AG04450 (cell line): ENCODE measurements around the gene HIGD2A. TPM values are rescaled to one million over a fixed set of nuclear protein-coding genes. Genes with fewer than 3 reads are reported as not detected.

ENCODE experiments used
- CTCF ChIA-PET: fragments of 300-600, 350-600 bp; formaldehyde crosslinking; extraction: SDS; loops from one replicate; lab custom pipeline; 2022; ENCODE audit warnings: antibody characterized with exemption, inconsistent platforms; lab: Charles Lee
- POLR2A ChIA-PET: fragments of 350-600 bp; formaldehyde crosslinking; extraction: SDS; loops from one replicate; lab custom pipeline; 2021; ENCODE audit warnings: antibody characterized with exemption, inconsistent platforms; lab: Yijun Ruan, JAX
- DNase-seq: peaks from one replicate; pipeline ENCODE4 v3.0.0-alpha.2; 2011; ENCODE audit warnings: low read depth, low spot score
- H3K27ac ChIP-seq: one replicate; pipeline ENCODE4 v1.5.1; 2012; ENCODE audit warnings: low read depth, low read length, control low read depth
- H3K27me3 ChIP-seq: one replicate; pipeline ENCODE4 v1.6.0; 2012; ENCODE audit warnings: low read length; ENCODE audit not compliant: control insufficient read depth, insufficient read depth
- H3K4me3 ChIP-seq: 2 replicates; pipeline ENCODE4 v1.5.1; 2011; ENCODE audit warnings: mild to moderate bottlenecking, low read depth, low read length, control low read depth
- H3K9me3 ChIP-seq: 2 replicates; pipeline ENCODE4 v1.5.1; 2012; ENCODE audit warnings: low read length; ENCODE audit not compliant: control insufficient read depth, insufficient read depth
- CTCF ChIP-seq: IDR thresholded peaks from 2 replicates; pipeline ENCODE4 v1.5.1; 2011; ENCODE audit warnings: low read depth, low read length, control low read depth, inconsistent platforms
- polyA minus RNA-seq: library from RNA; depleted of rRNA, polyadenylated mRNA; stranded (reverse); fragments of >200 nt; gene quantifications from 2 replicates; pipeline ENCODE4 v1.2.3, GENCODE V29; 2011; rRNA and poly(A)+ RNA removed
- polyA plus RNA-seq: library from polyadenylated mRNA; depleted of rRNA; stranded (reverse); fragments of >200 nt; gene quantifications from 2 replicates; pipeline ENCODE4 v1.2.3, GENCODE V29; 2011; rRNA removed

HIGD2A gene
- polyA plus RNA-seq = 71.4 and 89.8 TPM in 2 replicates
- 41.7 and 62.8 TPM in 2 replicates for polyA minus RNA-seq

GRCh38 chr5:176388444-176389134, at the start of gene HIGD2A, which contains the start of gene NOP16:
Gene HIGD2A, plus strand, starts transcription at chr5:176388751. Its CDS starts 69 bp downstream, at chr5:176388820.
Gene NOP16, minus strand, starts transcription at chr5:176388598. Its CDS starts 59 bp downstream, at chr5:176388539.
- CTCF ChIA-PET = no interaction called here
- POLR2A ChIA-PET = interaction anchor here (0.6 to 1.0 kb wide), 4 partner anchors 24 to 484 kb away, joined by 3 to 7 read pairs (median 4); partner anchors contain the start of gene RNF44
- H3K27ac ChIP-seq = peak within 1 kb of the TSS; percentile 94
- no peaks in the 10 kb centered on the region for H3K27me3 ChIP-seq
- H3K9me3 ChIP-seq = no peaks in the 10 kb centered on the region
- H3K4me3 ChIP-seq = peak within 1 kb of the TSS; percentile 98
- DNase-seq = peak; percentile 96
- TF ChIP-seq CTCF = no peak

GRCh38 chr5:176339304-176339703, 49.2 kb upstream of the HIGD2A start:
- CTCF ChIA-PET = no interaction called here
- Histone ChIP-seq H3K9me3 (no peaks in the 10 kb centered on the region), H3K27ac (no peak overlapping the region), H3K27me3 (no peaks in the 10 kb centered on the region), H3K4me3 (no peak overlapping the region)
- POLR2A ChIA-PET = no interaction called here
- DNase-seq = no peak
- no peak for TF ChIP-seq CTCF

- H3K9me3 ChIP-seq = no peaks in the 10 kb centered on the region
Measured at GRCh38 chr5:176341325-176342157, 47.0 kb upstream of the HIGD2A start.

GRCh38 chr5:176342158-176342483, 46.4 kb upstream of the HIGD2A start:
- H3K4me3 ChIP-seq = no peak overlapping the region
- CTCF ChIA-PET = no interaction called here
- no peak overlapping the region for H3K27ac ChIP-seq
- no peak for TF ChIP-seq CTCF
- DNase-seq = no peak
- POLR2A ChIA-PET = no interaction called here
- no peaks in the 10 kb centered on the region for H3K27me3 ChIP-seq
- H3K9me3 ChIP-seq = no peaks in the 10 kb centered on the region

More at GRCh38 chr5:176341325-176342157, 47.0 kb upstream of the HIGD2A start:
- ChIA-PET CTCF (interaction anchor here (1.4 kb wide), 1 partner anchor 611 kb away, joined by 3 read pairs; no protein-coding TSS in a partner anchor), POLR2A (no interaction called here)
- no peak overlapping the region for H3K4me3 ChIP-seq
- no peaks in the 10 kb centered on the region for H3K27me3 ChIP-seq
- no peak for DNase-seq
- no peak for TF ChIP-seq CTCF
- no peak overlapping the region for H3K27ac ChIP-seq
